Measurements from ENCODE around the gene BRAF. TPM values are rescaled to one million over a fixed set of nuclear protein-coding genes. Genes with fewer than 3 reads are reported as not detected.
A peak's percentile ranks its signal among the peaks of the same experiment; 100 is the strongest.
"Not testable (repeated sequence)": the region's sequence is repeated elsewhere in the genome, so short reads cannot be mapped to it uniquely, and the experiment has no call there.

The BRAF gene
- total RNA-seq (98.2 TPM), polyA plus RNA-seq (8.4 TPM)

DNA sequence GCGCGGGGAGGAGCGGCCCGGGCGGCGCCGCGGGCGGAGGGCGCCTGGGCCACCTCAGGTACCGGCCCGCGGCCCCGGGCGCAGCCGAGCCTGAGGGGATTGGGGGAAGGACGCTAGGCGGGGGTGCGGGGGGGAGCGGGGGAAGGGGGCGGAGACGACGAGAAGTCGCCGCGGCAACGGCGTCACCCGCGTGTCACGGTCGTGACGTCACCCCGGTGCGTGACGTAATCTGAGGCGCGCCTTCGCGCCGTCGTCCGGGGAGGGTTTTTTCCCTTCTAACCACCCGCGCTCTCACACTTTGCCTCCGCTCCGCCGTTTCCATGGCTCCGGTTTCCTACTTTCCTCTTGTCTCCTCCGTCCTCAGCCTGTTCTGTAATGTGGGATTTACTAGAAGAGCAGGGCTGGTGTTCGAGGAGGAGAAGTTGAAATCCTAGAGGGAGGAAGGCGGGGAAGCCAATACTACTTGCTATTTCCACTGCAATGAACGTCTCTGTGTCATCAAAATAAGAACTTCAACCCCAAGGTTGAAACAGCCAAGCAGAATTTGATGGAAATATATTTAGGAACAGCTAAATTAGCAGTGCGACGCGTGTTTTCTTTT lies at the start of gene BRAF:
TSS of gene BRAF (minus strand) at position 109 of the 601 bp plus-strand sequence. CDS start 226 bp downstream, outside the sequence.
- no peaks in the 10 kb centered on the region for H3K4me1 ChIP-seq (ENCODE audit: insufficient read depth)
- no peaks in the 10 kb centered on the region for H3K36me3 ChIP-seq (ENCODE audit: insufficient read depth)
- DNase-seq (ENCODE audit: extremely low spot score): peak; percentile 71
- H3K4me3 ChIP-seq (ENCODE audit: low read depth, low read length): peak within 1 kb of the TSS; percentile 92
- H3K27ac ChIP-seq (ENCODE audit: low read depth): peak within 1 kb of the TSS; percentile 100
- under 1% methylated on average over 55 of the region's 56 CpGs for WGBS

- DNase-seq (ENCODE audit: extremely low spot score): no peak
- Histone ChIP-seq H3K27ac (ENCODE audit: low read depth) (no peak overlapping the region), H3K4me1 (ENCODE audit: insufficient read depth) (no peaks in the 10 kb centered on the region), H3K4me3 (ENCODE audit: low read depth, low read length) (no peak overlapping the region), H3K36me3 (ENCODE audit: insufficient read depth) (no peaks in the 10 kb centered on the region)
- WGBS: 59% methylated on average over 9 of the region's 9 CpGs
These were observed 48.4 kb upstream of the BRAF start for GRCh38 chr7:140972876-140973829.

DNA sequence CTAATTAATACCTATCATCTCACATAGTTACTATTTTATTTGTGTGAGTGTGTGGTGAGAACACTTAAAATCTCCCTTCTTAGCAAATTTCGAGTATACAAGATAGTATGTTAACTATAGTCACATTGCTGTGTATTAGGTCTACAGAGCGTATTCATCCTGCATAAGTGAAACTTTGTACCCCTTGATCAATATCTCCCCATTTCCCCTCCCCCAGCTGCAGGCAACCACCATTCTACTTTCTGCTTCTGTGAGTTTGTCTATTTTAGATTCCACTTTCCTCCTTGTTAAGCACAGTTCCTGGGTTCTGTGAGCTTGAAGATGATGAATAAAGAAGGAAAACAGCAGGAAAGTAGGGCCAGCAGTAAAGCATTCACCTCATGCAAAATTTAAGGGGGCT lies 47.6 kb upstream of the BRAF start:
- no peaks in the 10 kb centered on the region for H3K36me3 ChIP-seq (ENCODE audit: insufficient read depth)
- WGBS: 82% methylated on average over 2 of the region's 2 CpGs
- no peak overlapping the region for H3K27ac ChIP-seq (ENCODE audit: low read depth)
- H3K4me3 ChIP-seq (ENCODE audit: low read depth, low read length): no peak overlapping the region
- H3K4me1 ChIP-seq (ENCODE audit: insufficient read depth): no peaks in the 10 kb centered on the region
- no peak for DNase-seq (ENCODE audit: extremely low spot score)

- no peaks in the 10 kb centered on the region for H3K4me1 ChIP-seq (ENCODE audit: insufficient read depth)
- no peaks in the 10 kb centered on the region for H3K36me3 ChIP-seq (ENCODE audit: insufficient read depth)
- H3K27ac ChIP-seq (ENCODE audit: low read depth): no peak overlapping the region
- WGBS: 50% methylated on average over 2 of the region's 2 CpGs
- no peak for DNase-seq (ENCODE audit: extremely low spot score)
- no peak overlapping the region for H3K4me3 ChIP-seq (ENCODE audit: low read depth, low read length)
These were observed 42.7 kb upstream of the BRAF start for GRCh38 chr7:140967438-140967837.

DNA sequence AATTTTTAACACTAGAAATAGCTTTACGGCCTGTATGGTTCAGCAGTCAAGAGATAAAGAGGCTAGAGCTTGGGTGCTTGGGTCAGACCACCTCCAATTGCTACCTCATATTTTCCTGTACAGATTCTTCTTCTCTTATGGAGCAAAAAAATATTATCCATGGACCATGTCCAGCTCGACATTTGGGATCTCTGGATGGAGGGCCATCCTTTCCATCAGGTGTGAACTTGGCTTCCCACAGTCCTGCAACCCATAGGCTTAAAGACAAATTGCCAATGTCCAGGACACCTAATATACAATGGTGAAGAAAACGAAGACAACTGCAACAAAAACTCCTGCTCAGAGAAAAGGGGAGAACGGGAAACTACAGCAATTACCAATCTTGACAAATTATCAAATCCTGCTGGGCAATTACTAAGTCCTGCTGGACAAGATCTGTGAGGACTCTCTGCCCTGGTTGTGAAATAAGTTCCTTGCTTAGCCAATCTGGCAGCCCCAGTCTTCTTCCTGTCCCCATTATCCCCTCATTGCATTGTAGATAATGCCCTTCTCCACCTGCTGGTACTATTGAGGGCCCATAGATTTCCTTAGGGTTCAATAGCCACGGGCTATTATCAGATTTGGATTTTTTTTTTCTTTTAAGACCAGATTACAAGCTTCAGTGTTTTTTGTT lies 42.0 kb upstream of the BRAF start:
- H3K36me3 ChIP-seq (ENCODE audit: insufficient read depth): no peaks in the 10 kb centered on the region
- WGBS: 49% methylated on average over 5 of the region's 5 CpGs
- H3K4me3 ChIP-seq (ENCODE audit: low read depth, low read length): no peak overlapping the region
- DNase-seq (ENCODE audit: extremely low spot score): no peak
- H3K27ac ChIP-seq (ENCODE audit: low read depth): no peak overlapping the region
- no peaks in the 10 kb centered on the region for H3K4me1 ChIP-seq (ENCODE audit: insufficient read depth)

- DNase-seq (ENCODE audit: extremely low spot score): no peak
- H3K36me3 ChIP-seq (ENCODE audit: insufficient read depth): no peaks in the 10 kb centered on the region
- WGBS: 96% methylated on average over 4 of the region's 4 CpGs
- H3K4me3 ChIP-seq (ENCODE audit: low read depth, low read length): no peak overlapping the region
- no peak overlapping the region for H3K27ac ChIP-seq (ENCODE audit: low read depth)
- H3K4me1 ChIP-seq (ENCODE audit: insufficient read depth): no peaks in the 10 kb centered on the region
These were observed 36.4 kb upstream of the BRAF start for GRCh38 chr7:140961117-140961516.

DNA sequence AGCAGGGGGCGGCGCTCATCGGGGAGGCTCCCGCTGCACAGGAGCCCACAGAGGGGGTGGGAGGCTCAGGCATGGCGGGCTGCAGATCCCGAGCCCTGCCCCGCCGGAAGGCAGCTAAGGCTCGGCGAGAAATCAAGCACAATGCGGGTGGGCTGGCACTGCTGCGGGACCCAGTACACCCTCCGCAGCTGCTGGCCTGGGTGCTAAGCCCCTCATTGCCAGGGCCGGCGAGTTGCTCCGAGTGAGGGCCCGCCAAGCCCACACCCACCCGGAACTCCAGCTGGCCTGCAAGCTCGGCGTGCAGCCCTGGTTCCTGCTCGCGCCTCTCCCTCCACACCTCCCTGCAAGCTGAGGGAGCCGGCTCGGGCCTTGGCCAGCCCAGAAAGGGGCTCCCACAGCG lies 32.3 kb upstream of the BRAF start:
- not testable (repeated sequence) for H3K27ac ChIP-seq (ENCODE audit: low read depth); DNase-seq (ENCODE audit: extremely low spot score); H3K36me3 ChIP-seq (ENCODE audit: insufficient read depth); H3K4me1 ChIP-seq (ENCODE audit: insufficient read depth); H3K4me3 ChIP-seq (ENCODE audit: low read depth, low read length)
- 95% methylated on average over 25 of the region's 25 CpGs for WGBS

- Histone ChIP-seq H3K4me3 (ENCODE audit: low read depth, low read length) (no peak overlapping the region), H3K36me3 (ENCODE audit: insufficient read depth) (no peaks in the 10 kb centered on the region), H3K27ac (ENCODE audit: low read depth) (no peak overlapping the region), H3K4me1 (ENCODE audit: insufficient read depth) (no peaks in the 10 kb centered on the region)
- 26% methylated on average over 2 of the region's 2 CpGs for WGBS
- no peak for DNase-seq (ENCODE audit: extremely low spot score)
These were observed 21.2 kb upstream of the BRAF start for GRCh38 chr7:140945940-140946339.

GRCh38 chr7:140942242-140942641 lies 17.5 kb upstream of the BRAF start:
- not testable (repeated sequence) for DNase-seq (ENCODE audit: extremely low spot score); H3K36me3 ChIP-seq (ENCODE audit: insufficient read depth); H3K4me1 ChIP-seq (ENCODE audit: insufficient read depth); H3K27ac ChIP-seq (ENCODE audit: low read depth); H3K4me3 ChIP-seq (ENCODE audit: low read depth, low read length)
- WGBS: 95% methylated on average over 5 of the region's 5 CpGs

DNA sequence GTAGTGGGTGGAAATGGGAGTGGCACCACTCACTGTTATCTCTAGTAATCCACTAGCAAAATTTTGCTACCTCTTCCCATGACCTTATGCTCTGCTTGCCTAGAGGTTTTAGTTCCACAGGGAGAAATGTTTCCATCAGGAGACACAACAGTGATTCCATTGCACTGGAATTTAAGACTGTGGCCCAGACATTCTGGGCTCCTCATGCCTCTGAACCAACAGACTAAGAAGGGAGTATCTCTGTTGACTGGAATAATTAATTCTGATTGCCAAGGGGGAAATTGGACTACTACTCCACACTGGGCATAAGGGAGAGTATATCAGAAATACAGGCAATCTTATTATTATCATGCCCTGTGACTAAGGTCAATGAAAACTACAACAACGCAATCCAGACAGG lies 16.2 kb upstream of the BRAF start:
- Histone ChIP-seq H3K4me1 (ENCODE audit: insufficient read depth) (no peaks in the 10 kb centered on the region), H3K27ac (ENCODE audit: low read depth) (no peak overlapping the region), H3K36me3 (ENCODE audit: insufficient read depth) (no peaks in the 10 kb centered on the region), H3K4me3 (ENCODE audit: low read depth, low read length) (no peak overlapping the region)
- 80% methylated on average over 1 of the region's 1 CpG for WGBS
- no peak for DNase-seq (ENCODE audit: extremely low spot score)

DNA sequence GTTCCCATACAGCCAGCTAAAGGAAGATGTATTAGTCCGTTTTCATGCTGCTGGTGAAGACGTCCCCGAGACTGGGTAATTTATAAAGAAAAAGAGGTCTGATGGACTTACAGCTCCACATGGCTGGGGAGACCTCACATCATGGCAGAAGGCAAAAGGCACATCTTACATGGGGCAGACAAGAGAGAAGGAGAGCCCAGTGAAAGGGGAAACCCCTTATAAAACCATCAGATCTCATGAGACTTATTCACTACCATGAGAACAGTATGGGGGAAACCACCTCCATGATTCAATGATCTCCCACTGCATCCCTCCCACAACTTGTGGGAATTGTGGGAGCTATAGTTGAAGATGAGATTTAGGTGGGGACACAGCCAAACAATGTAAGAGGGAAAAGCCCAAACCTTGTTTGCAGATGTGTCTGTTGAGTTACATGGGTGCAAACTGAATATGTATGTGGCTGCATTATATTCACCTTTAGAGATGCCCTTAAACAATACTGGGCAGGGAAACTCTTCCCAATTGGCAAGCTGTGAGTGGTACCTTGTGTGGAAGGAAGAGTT lies 13.1 kb upstream of the BRAF start:
- WGBS: 76% methylated on average over 3 of the region's 3 CpGs
- no peak for DNase-seq (ENCODE audit: extremely low spot score)
- Histone ChIP-seq H3K27ac (ENCODE audit: low read depth) (no peak overlapping the region), H3K4me1 (ENCODE audit: insufficient read depth) (no peaks in the 10 kb centered on the region), H3K36me3 (ENCODE audit: insufficient read depth) (no peaks in the 10 kb centered on the region), H3K4me3 (ENCODE audit: low read depth, low read length) (no peak overlapping the region)

DNA sequence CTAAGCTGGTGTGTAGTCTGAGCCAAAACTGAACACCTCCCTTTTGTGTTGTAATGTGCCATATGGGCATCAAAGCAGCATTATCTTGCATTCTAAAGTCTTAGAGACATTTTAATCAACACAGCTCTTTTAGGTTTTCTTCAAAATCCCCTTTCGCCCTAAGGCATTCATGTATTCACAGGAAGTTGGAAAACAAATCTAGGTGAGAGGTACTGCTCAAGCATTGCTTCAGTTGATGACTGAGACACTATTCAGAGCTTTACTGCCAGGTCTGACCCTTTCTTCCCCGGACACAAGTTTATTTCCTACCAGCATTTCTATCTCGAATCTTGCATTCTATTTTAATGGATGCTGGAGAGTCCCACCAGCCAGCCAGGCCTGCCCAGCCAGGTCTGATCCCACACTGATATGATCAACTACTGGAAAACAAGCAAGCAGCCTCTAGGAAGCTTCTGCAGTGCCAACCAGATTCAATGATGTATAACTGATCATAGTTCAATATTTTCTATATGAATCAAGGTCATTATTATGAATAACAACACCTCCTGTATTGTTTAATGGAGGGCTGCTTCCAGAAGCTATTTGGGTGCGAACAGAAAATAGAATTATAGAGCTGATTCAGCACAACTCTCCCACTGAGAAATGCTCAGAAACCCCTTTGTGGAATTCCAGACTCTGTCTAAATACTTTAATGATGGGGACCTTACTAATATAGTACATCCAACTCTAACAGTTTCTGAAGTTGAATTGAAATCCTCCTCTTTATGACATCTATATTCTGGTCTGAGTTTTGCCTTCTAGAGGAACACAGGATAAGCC lies 4.0 kb upstream of the BRAF start:
- WGBS: 76% methylated on average over 4 of the region's 4 CpGs
- DNase-seq (ENCODE audit: extremely low spot score): no peak
- Histone ChIP-seq H3K27ac (ENCODE audit: low read depth) (no peak overlapping the region), H3K4me1 (ENCODE audit: insufficient read depth) (no peaks in the 10 kb centered on the region), H3K36me3 (ENCODE audit: insufficient read depth) (no peaks in the 10 kb centered on the region), H3K4me3 (ENCODE audit: low read depth, low read length) (no peak overlapping the region)

GRCh38 chr7:140927945-140928344 lies 3.2 kb upstream of the BRAF start:
- WGBS: 79% methylated on average over 4 of the region's 4 CpGs
- not testable (repeated sequence) for H3K4me3 ChIP-seq (ENCODE audit: low read depth, low read length); H3K36me3 ChIP-seq (ENCODE audit: insufficient read depth)

More at GRCh38 chr7:140927945-140928344, 3.2 kb upstream of the BRAF start:
- H3K4me1 ChIP-seq (ENCODE audit: insufficient read depth); H3K27ac ChIP-seq (ENCODE audit: low read depth); DNase-seq (ENCODE audit: extremely low spot score): not testable (repeated sequence)

Data from urinary bladder (tissue), 4 donors.